Thyroid gland (tissue), 4 donors: ENCODE data around the gene CKAP2.

Experiments used
- POLR2A ChIP-seq, 2 donors: fragments of 450-650 bp; IDR thresholded peaks; one replicate each; pipeline ENCODE4 v1.6.1; 2017; ENCODE audit warnings: antibody characterized with exemption in 2 of 2, mild to moderate bottlenecking in 2 of 2, moderate library complexity in 1 of 2
- TF ChIP-seq, protein P1 (sequence below), 6 experiments: fragments of 200-600 bp in 3 of 6; fragments of 450-650 bp in 3 of 6; sonication (generic) in 3 of 6; IDR thresholded peaks; one replicate each; pipeline ENCODE4 v1.5.1; 2016 to 2019; ENCODE audit warnings: antibody characterized with exemption in 6 of 6, mild to moderate bottlenecking in 2 of 6, inconsistent platforms in 1 of 6, moderate library complexity in 1 of 6

DNA sequence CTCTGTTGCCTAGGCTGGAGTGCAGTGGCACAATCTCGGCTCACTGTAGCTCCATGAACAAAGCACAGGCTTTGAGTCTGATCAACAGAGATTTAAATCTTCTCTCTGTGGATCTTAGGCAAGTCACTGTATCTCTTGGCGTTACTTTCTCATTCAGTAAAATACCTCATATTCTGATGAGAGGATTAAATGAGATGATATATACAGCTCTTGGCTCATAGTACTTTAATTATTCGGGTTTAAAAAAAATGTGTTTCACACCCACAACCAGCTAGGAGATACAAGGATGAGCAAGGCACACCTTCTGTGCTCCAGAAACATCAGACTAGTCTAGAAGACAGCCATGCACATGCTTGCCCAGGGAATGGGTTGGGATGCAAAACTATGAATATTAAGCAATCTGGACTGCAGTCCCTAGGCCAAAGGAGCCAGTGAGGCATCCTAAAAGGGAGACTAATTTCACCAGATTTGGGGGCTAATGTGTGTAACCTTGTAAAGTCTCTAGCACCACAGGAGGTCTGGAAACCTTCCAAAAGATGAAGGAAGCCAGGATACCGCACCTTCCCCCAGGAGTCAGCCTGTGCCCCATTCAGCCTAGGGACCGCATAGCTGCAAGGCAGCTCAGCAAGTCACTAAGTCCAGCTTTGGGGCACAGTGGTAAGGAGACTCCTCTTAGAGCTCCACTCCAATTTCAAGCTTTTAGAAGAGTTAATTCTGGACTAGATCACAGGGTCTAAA is 7.3 kb upstream of the CKAP2 start:
- TF ChIP-seq, protein P1, sequence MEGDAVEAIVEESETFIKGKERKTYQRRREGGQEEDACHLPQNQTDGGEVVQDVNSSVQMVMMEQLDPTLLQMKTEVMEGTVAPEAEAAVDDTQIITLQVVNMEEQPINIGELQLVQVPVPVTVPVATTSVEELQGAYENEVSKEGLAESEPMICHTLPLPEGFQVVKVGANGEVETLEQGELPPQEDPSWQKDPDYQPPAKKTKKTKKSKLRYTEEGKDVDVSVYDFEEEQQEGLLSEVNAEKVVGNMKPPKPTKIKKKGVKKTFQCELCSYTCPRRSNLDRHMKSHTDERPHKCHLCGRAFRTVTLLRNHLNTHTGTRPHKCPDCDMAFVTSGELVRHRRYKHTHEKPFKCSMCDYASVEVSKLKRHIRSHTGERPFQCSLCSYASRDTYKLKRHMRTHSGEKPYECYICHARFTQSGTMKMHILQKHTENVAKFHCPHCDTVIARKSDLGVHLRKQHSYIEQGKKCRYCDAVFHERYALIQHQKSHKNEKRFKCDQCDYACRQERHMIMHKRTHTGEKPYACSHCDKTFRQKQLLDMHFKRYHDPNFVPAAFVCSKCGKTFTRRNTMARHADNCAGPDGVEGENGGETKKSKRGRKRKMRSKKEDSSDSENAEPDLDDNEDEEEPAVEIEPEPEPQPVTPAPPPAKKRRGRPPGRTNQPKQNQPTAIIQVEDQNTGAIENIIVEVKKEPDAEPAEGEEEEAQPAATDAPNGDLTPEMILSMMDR (IDR thresholded peaks at IDR 0.05) = no peak
- TF ChIP-seq POLR2A (IDR thresholded peaks at IDR 0.05) = no peak
